HL-60/S4 treated with phorbol 12-myristate 13-acetate at 8.2 ng/mL for 4 days and 3 days (cell line): Measurements from ENCODE around the gene SLC30A3.
"Not testable (repeated sequence)": the region's sequence is repeated elsewhere in the genome, so short reads cannot be mapped to it uniquely, and the experiment has no call there.

Experiments used
- in situ Hi-C: fragments of 300-500 bp; cut with MboI; formaldehyde crosslinking; loops from 2 replicates; pipeline ENCODE4 v1.15.0; 2022; ENCODE audit warnings: low sequenced_read_pairs

The SLC30A3 gene

GRCh38 chr2:27262379-27263286 is at the start of gene SLC30A3:
Gene SLC30A3 (minus strand): TSS chr2:27263047. CDS start chr2:27262906, 141 bp downstream.
- in situ Hi-C loops: no loop called here

- in situ Hi-C loops: no loop called here
These were observed 49.3 kb upstream of the SLC30A3 start for GRCh38 chr2:27312152-27312551.

- in situ Hi-C loops: no loop called here
These were observed 46.8 kb upstream of the SLC30A3 start for GRCh38 chr2:27309651-27310050.

GRCh38 chr2:27308359-27308881 is 45.6 kb upstream of the SLC30A3 start, which contains the start of gene UCN:
Gene UCN (minus strand): TSS chr2:27308445. CDS start chr2:27307895, 550 bp downstream.
- in situ Hi-C loops: no loop called here

- in situ Hi-C loops: no loop called here
These were observed 44.9 kb upstream of the SLC30A3 start for GRCh38 chr2:27307545-27308358.

- in situ Hi-C loops: no loop called here
These were observed 44.4 kb upstream of the SLC30A3 start for GRCh38 chr2:27307287-27307544.

- in situ Hi-C loops: no loop called here
These were observed 43.9 kb upstream of the SLC30A3 start for GRCh38 chr2:27306573-27307286.

- in situ Hi-C loops: no loop called here
These were observed 43.3 kb upstream of the SLC30A3 start for GRCh38 chr2:27306136-27306535.

- in situ Hi-C loops: no loop called here
These were observed 42.7 kb upstream of the SLC30A3 start for GRCh38 chr2:27305516-27305915.

GRCh38 chr2:27304488-27305240 is 41.8 kb upstream of the SLC30A3 start:
- in situ Hi-C loops: no loop called here

GRCh38 chr2:27303093-27304025 is 40.5 kb upstream of the SLC30A3 start:
- in situ Hi-C loops: no loop called here

GRCh38 chr2:27300606-27301005 is 37.8 kb upstream of the SLC30A3 start:
- in situ Hi-C loops: not testable (repeated sequence)

GRCh38 chr2:27298391-27299080 is 35.7 kb upstream of the SLC30A3 start:
- in situ Hi-C loops: loop anchor here (25.0 kb wide), 1 partner anchor 186 kb away; the partner anchor contains the start of genes ABHD1 and CGREF1

- in situ Hi-C loops: loop anchor here (25.0 kb wide), 1 partner anchor 185 kb away; the partner anchor contains the start of genes ABHD1 and CGREF1
These were observed 34.3 kb upstream of the SLC30A3 start for GRCh38 chr2:27297195-27297594.

GRCh38 chr2:27296481-27296880 is 33.6 kb upstream of the SLC30A3 start:
- in situ Hi-C loops: loop anchor here (25.0 kb wide), 1 partner anchor 184 kb away; the partner anchor contains the start of genes ABHD1 and CGREF1

GRCh38 chr2:27294928-27295327 is 32.1 kb upstream of the SLC30A3 start:
- in situ Hi-C loops: loop anchor here (25.0 kb wide), 1 partner anchor 183 kb away; the partner anchor contains the start of genes ABHD1 and CGREF1

- in situ Hi-C loops: loop anchor here (25.0 kb wide), 1 partner anchor 180 kb away; the partner anchor contains the start of genes ABHD1 and CGREF1
These were observed 29.0 kb upstream of the SLC30A3 start for GRCh38 chr2:27291865-27292264.

- in situ Hi-C loops: loop anchor here (25.0 kb wide), 1 partner anchor 178 kb away; the partner anchor contains the start of genes ABHD1 and CGREF1
These were observed 27.7 kb upstream of the SLC30A3 start for GRCh38 chr2:27290549-27290948.
